ENCODE data around the gene SLC2A10.

The SLC2A10 gene

GRCh38 chr20:46680684-46681031 is 28.8 kb upstream of the SLC2A10 start:
- Histone ChIP-seq H3K4me1 (ENCODE audit: control insufficient read depth, insufficient read depth, low read length) (no peaks in the 10 kb centered on the region), H3K36me3 (ENCODE audit: control insufficient read depth in 2 of 2, insufficient read depth in 1 of 2, low read length in 2 of 2) (peaks cover 0 to 22% of the 10 kb centered on the region in 2 experiments; a peak in 1 of 3 replicates), H3K9me3 (ENCODE audit: control insufficient read depth, insufficient read depth, low read depth, low read length) (no peaks in the 10 kb centered on the region), H3K27ac (ENCODE audit: extremely low read depth, low read depth, low read length) (no peak overlapping the region), H3K4me3 (ENCODE audit: low read depth, low read length) (no peak overlapping the region)
- ChIA-PET CTCF (interaction anchor here (0.6 to 4.7 kb wide), 20 partner anchors 9 to 219 kb away, joined by 3 to 45 read pairs (median 4); partner anchors contain the start of gene ZNF334), POLR2A (no interaction called here)
- TF ChIP-seq SCRT2 (tag by site-specific recombination; IDR thresholded peaks at IDR 0.05) (no peak), ZNF423 (tag by site-specific recombination; IDR thresholded peaks at IDR 0.05) (no peak), OSR2 (tag by site-specific recombination; IDR thresholded peaks at IDR 0.05) (no peak), TCF7L2 (IDR thresholded peaks at IDR 0.05; ENCODE audit: borderline replicate concordance, low read depth, low read length) (no peak), ZNF571 (tag by site-specific recombination; IDR thresholded peaks at IDR 0.05) (no peak), ZFP3 (tag by site-specific recombination; IDR thresholded peaks at IDR 0.05; ENCODE audit: low read depth) (no peak), ZNF830 (tag by site-specific recombination; IDR thresholded peaks at IDR 0.05; ENCODE audit: low read depth) (no peak), ZNF148 (tag by site-specific recombination; IDR thresholded peaks at IDR 0.05; ENCODE audit: borderline replicate concordance) (no peak), ZNF791 (tag by site-specific recombination; IDR thresholded peaks at IDR 0.05) (no peak)

- CTCF ChIA-PET: interaction anchor here (0.5 to 4.7 kb wide), 23 partner anchors 9 to 1153 kb away, joined by 3 to 45 read pairs (median 4); partner anchors contain the start of gene ZNF334
- Histone ChIP-seq H3K27ac (ENCODE audit: extremely low read depth, low read depth, low read length) (no peak overlapping the region), H3K4me3 (ENCODE audit: low read depth, low read length) (no peak overlapping the region), H3K4me1 (ENCODE audit: control insufficient read depth, insufficient read depth, low read length) (no peaks in the 10 kb centered on the region), H3K9me3 (ENCODE audit: control insufficient read depth, insufficient read depth, low read depth, low read length) (no peaks in the 10 kb centered on the region), H3K36me3 (ENCODE audit: control insufficient read depth in 2 of 2, insufficient read depth in 1 of 2, low read length in 2 of 2) (peaks cover 0 to 28% of the 10 kb centered on the region in 2 experiments; a peak in 1 of 3 replicates)
- POLR2A ChIA-PET: no interaction called here
- TF ChIP-seq ZNF366 (tag by site-specific recombination; conservative IDR thresholded peaks at IDR 0.05) (peak; percentile 99), SP7 (tag by site-specific recombination; IDR thresholded peaks at IDR 0.05) (peak; percentile 18; the same call in 1 of the 2 replicates), ZNF202 (tag by site-specific recombination; IDR thresholded peaks at IDR 0.05; ENCODE audit: borderline replicate concordance) (no peak), ZNF785 (tag by site-specific recombination; IDR thresholded peaks at IDR 0.05) (no peak), KLF16 (tag by site-specific recombination; IDR thresholded peaks at IDR 0.05) (0 out of 2 replicates have a peak, but pooled peaks have one; percentile 25), ZNF654 (tag by site-specific recombination; IDR thresholded peaks at IDR 0.05; ENCODE audit: low read depth) (peak; percentile 79), ZSCAN16 (tag by site-specific recombination; IDR thresholded peaks at IDR 0.05) (no peak), SCRT2 (tag by site-specific recombination; IDR thresholded peaks at IDR 0.05) (peak; percentile 83), ZNF664 (tag by site-specific recombination; IDR thresholded peaks at IDR 0.05) (peak; percentile 98), KLF1 (tag by site-specific recombination; IDR thresholded peaks at IDR 0.05) (no peak), ZNF274 (IDR thresholded peaks at IDR 0.05; ENCODE audit: low read length) (no peak), ZNF274 (tag by site-specific recombination; IDR thresholded peaks at IDR 0.05; ENCODE audit: borderline replicate concordance) (no peak), ZBTB48 (tag by site-specific recombination; IDR thresholded peaks at IDR 0.05) (peak; percentile 41; the same call in 1 of the 2 replicates), ZNF670 (tag by site-specific recombination; IDR thresholded peaks at IDR 0.05; ENCODE audit: low read depth) (no peak), ZBTB17 (tag by site-specific recombination; IDR thresholded peaks at IDR 0.05) (peak; percentile 64; the same call in 1 of the 2 replicates), ZFHX2 (tag by site-specific recombination; conservative IDR thresholded peaks at IDR 0.05) (no peak), ZNF510 (tag by site-specific recombination; IDR thresholded peaks at IDR 0.05; ENCODE audit: insufficient replicate concordance) (no peak), SCRT1 (tag by site-specific recombination; IDR thresholded peaks at IDR 0.05; ENCODE audit: borderline replicate concordance) (peak; percentile 65; the same call in 1 of the 2 replicates), TRIM28 (IDR thresholded peaks at IDR 0.05; ENCODE audit: borderline replicate concordance, low read length) (no peak), MEIS1 (CRISPR knock-in tag; IDR thresholded peaks at IDR 0.05; ENCODE audit: borderline replicate concordance) (no peak), CTCF (tag by site-specific recombination; IDR thresholded peaks at IDR 0.05) (peak; percentile 77), ZNF112 (tag by site-specific recombination; IDR thresholded peaks at IDR 0.05) (no peak)
Observed at GRCh38 chr20:46681032-46681854, 28.2 kb upstream of the SLC2A10 start.
